WTC11 (cell line): ENCODE measurements around the gene TRAPPC4. TPM values are rescaled to one million over a fixed set of nuclear protein-coding genes. Genes with fewer than 3 reads are reported as not detected.
A peak's percentile ranks its signal among the peaks of the same experiment; 100 is the strongest.

ENCODE experiments used
- ATAC-seq: fragments of 200-7000 bp; cut with Tn5 transposase; 2 replicates; pipeline ENCODE4 v1.10.0; 2021; ENCODE audit warnings: mild to moderate bottlenecking, moderate library complexity
- CTCF ChIA-PET: fragments of 300-600 bp; sonication (Branson Sonifier 250); formaldehyde crosslinking; loops from one replicate; lab custom pipeline; 2021; ENCODE audit warnings: antibody characterized with exemption; lab: Charles Lee
- POLR2A ChIA-PET: fragments of 350-600 bp; sonication (Branson Sonifier 250); formaldehyde crosslinking; loops from one replicate; lab custom pipeline; 2021; ENCODE audit warnings: antibody characterized with exemption; lab: Charles Lee
- DNase-seq: peaks from one replicate; pipeline ENCODE4 v3.0.0; 2021; ENCODE audit warnings: low spot score
- H3K27ac Mint-ChIP-seq: 2 replicates; pipeline ENCODE4 v1.8.0; 2021; ENCODE audit warnings: mixed read lengths
- H3K27me3 Mint-ChIP-seq: 2 replicates; pipeline ENCODE4 v1.8.0; 2021; ENCODE audit warnings: low read depth, mild to moderate bottlenecking, moderate library complexity, mixed read lengths
- H3K36me3 Mint-ChIP-seq: 2 replicates; pipeline ENCODE4 v1.8.0; 2021; ENCODE audit warnings: mixed read lengths
- H3K4me1 Mint-ChIP-seq: 2 replicates; pipeline ENCODE4 v1.8.0; 2022; ENCODE audit warnings: mixed read lengths
- H3K4me3 Mint-ChIP-seq: 2 replicates; pipeline ENCODE4 v1.8.0; 2021; ENCODE audit warnings: mild to moderate bottlenecking, moderate library complexity, mixed read lengths
- H3K9me3 Mint-ChIP-seq: 2 replicates; pipeline ENCODE4 v1.8.0; 2021; ENCODE audit warnings: mixed read lengths
- ATF1 ChIP-seq: sonication (generic); formaldehyde crosslinking; IDR thresholded peaks from 2 replicates; pipeline ENCODE4 v1.8.1; 2023; ENCODE audit warnings: mild to moderate bottlenecking, moderate library complexity, missing genetic modification reagents
- CREB1 ChIP-seq: sonication (generic); formaldehyde crosslinking; IDR thresholded peaks from 2 replicates; pipeline ENCODE4 v1.8.0; 2023; ENCODE audit warnings: mild to moderate bottlenecking, missing genetic modification reagents
- EMX1 ChIP-seq: fragments of 250-450 bp; sonication (Bioruptor Pico); IDR thresholded peaks from 2 replicates; pipeline ENCODE4 v1.8.0; 2021; ENCODE audit warnings: mild to moderate bottlenecking
- GABPB1 ChIP-seq: sonication (generic); formaldehyde crosslinking; IDR thresholded peaks from 2 replicates; pipeline ENCODE4 v1.8.1; 2023; ENCODE audit warnings: mild to moderate bottlenecking, missing genetic modification reagents
- GTF2I ChIP-seq: fragments of 250-450 bp; sonication (Bioruptor Pico); conservative IDR thresholded peaks from 2 replicates; pipeline ENCODE4 v1.4.0; 2021; ENCODE audit warnings: mild to moderate bottlenecking
- JAZF1 ChIP-seq: fragments of 250-450 bp; sonication (Bioruptor Pico); IDR thresholded peaks from 2 replicates; pipeline ENCODE4 v1.9.0; 2021; ENCODE audit warnings: moderate library complexity, mild to moderate bottlenecking, inconsistent platforms
- MXD4 ChIP-seq: fragments of 250-450 bp; sonication (Bioruptor Pico); IDR thresholded peaks from 2 replicates; pipeline ENCODE4 v1.8.0; 2021; ENCODE audit warnings: mild to moderate bottlenecking, moderate library complexity, borderline replicate concordance
- MYBL2 ChIP-seq: sonication (generic); formaldehyde crosslinking; IDR thresholded peaks from 2 replicates; pipeline ENCODE4 v1.8.1; 2023; ENCODE audit warnings: mild to moderate bottlenecking, moderate library complexity, missing genetic modification reagents
- NFYB ChIP-seq: sonication (generic); formaldehyde crosslinking; conservative IDR thresholded peaks from 2 replicates; pipeline ENCODE4 v1.8.0; 2022; ENCODE audit warnings: low read depth, missing genetic modification reagents
- NR3C1 ChIP-seq: sonication (generic); formaldehyde crosslinking; conservative IDR thresholded peaks from 2 replicates; pipeline ENCODE4 v1.8.1; 2023; ENCODE audit warnings: low read depth, mild to moderate bottlenecking, missing genetic modification reagents
- SMAD3 ChIP-seq: sonication (generic); formaldehyde crosslinking; IDR thresholded peaks from 2 replicates; pipeline ENCODE4 v1.8.0; 2022; ENCODE audit warnings: missing genetic modification reagents, mild to moderate bottlenecking, borderline replicate concordance
- TEAD1 ChIP-seq: sonication (generic); formaldehyde crosslinking; IDR thresholded peaks from 2 replicates; pipeline ENCODE4 v1.8.0; 2022; ENCODE audit warnings: mild to moderate bottlenecking, missing genetic modification reagents
- ZBTB21 ChIP-seq: sonication (generic); formaldehyde crosslinking; IDR thresholded peaks from 2 replicates; pipeline ENCODE4 v1.8.1; 2023; ENCODE audit warnings: mild to moderate bottlenecking, missing genetic modification reagents, borderline replicate concordance
- ZNF232 ChIP-seq: sonication (generic); formaldehyde crosslinking; IDR thresholded peaks from 2 replicates; pipeline ENCODE4 v1.8.0; 2022; ENCODE audit warnings: mild to moderate bottlenecking, missing genetic modification reagents
- ZNF263 ChIP-seq: sonication (generic); formaldehyde crosslinking; IDR thresholded peaks from 2 replicates; pipeline ENCODE4 v1.8.1; 2022; ENCODE audit warnings: low read depth, mild to moderate bottlenecking, moderate library complexity, missing genetic modification reagents
- ZNF423 ChIP-seq: fragments of 250-450 bp; sonication (Bioruptor Pico); IDR thresholded peaks from 2 replicates; pipeline ENCODE4 v2.1.2; 2022; ENCODE audit warnings: mild to moderate bottlenecking, moderate library complexity
- total RNA-seq: library from RNA; stranded (reverse); gene quantifications from 3 replicates; pipeline ENCODE4 v1.2.3, GENCODE V29; 2021
- TF ChIP-seq, protein P1 (sequence below): sonication (generic); formaldehyde crosslinking; IDR thresholded peaks from 2 replicates; pipeline ENCODE4 v1.8.1; 2023; ENCODE audit warnings: mild to moderate bottlenecking, missing genetic modification reagents, moderate library complexity
- TF ChIP-seq, protein P2 (sequence below): sonication (generic); formaldehyde crosslinking; conservative IDR thresholded peaks from 2 replicates; pipeline ENCODE4 v1.8.1; 2022; ENCODE audit warnings: mild to moderate bottlenecking, missing genetic modification reagents
- TF ChIP-seq, protein P3 (sequence below): sonication (generic); formaldehyde crosslinking; conservative IDR thresholded peaks from 2 replicates; pipeline ENCODE4 v1.8.1; 2023; ENCODE audit warnings: mild to moderate bottlenecking, low read depth, missing genetic modification reagents, moderate library complexity
- TF ChIP-seq, protein P4 (sequence below): sonication (generic); formaldehyde crosslinking; IDR thresholded peaks from 2 replicates; pipeline ENCODE4 v1.8.0; 2023; ENCODE audit warnings: mild to moderate bottlenecking, missing genetic modification reagents
- TF ChIP-seq, protein P5 (sequence below): sonication (generic); formaldehyde crosslinking; IDR thresholded peaks from 2 replicates; pipeline ENCODE4 v1.8.1; 2022; ENCODE audit warnings: low read depth, missing genetic modification reagents, borderline replicate concordance
- TF ChIP-seq, protein P6 (sequence below): sonication (generic); formaldehyde crosslinking; IDR thresholded peaks from 2 replicates; pipeline ENCODE4 v1.8.1; 2022; ENCODE audit warnings: mild to moderate bottlenecking, missing genetic modification reagents, moderate library complexity, borderline replicate concordance
- TF ChIP-seq, protein P7 (sequence below): fragments of 250-450 bp; sonication (Bioruptor Pico); IDR thresholded peaks from 2 replicates; pipeline ENCODE4 v1.9.0; 2021; ENCODE audit warnings: mild to moderate bottlenecking, borderline replicate concordance

TRAPPC4 gene
- total RNA-seq, 1 experiment from 2014 or later, result 75.7 TPM

DNA sequence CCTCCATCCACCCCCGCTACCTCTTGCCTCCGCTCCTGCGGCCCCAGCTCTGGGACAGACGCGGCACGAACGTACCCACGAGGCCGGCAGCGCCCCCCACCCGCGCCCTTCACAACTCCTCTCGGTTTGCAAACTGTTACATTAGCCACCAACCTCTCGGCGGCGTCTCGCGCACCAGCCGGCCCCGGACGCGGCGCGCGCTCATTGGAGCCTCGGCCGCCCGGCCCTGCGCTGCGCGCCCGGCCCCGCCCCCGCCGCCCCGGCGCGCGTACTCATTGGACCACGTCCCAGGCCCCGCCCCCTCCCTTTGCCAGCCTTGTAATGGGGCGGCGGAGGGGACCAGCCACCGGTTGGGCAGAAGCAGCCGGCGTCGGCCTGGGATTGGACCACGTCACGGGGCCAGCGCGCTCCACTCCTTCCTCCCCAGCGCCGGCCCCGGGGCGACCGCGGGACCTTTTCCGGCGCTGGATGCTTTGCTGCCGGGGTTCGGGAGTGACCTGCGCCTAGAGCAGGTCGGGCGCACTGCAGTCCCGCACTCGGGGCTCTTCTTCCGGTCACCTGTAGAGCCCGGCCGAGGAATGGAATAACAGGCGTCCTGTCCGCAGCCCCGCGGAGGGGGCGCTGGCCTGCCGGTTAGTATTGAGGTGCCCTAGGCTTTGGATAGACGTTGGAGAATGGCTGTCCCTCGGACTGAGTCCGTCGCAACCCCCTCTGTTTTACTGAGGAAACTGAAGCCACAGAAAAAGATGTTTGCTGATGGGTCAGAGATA, 38.6 kb downstream of the TRAPPC4 start, which contains the start of gene HYOU1:
HYOU1 (minus strand) TSS at position 206 of the 770 bp plus-strand sequence. CDS start 1,045 bp downstream, outside the sequence.
- H3K27ac Mint-ChIP-seq, result peak within 1 kb of the TSS; percentile 96
- H3K4me3 Mint-ChIP-seq, result peak within 1 kb of the TSS; percentile 89
- CTCF ChIA-PET, result interaction anchor here (0.6 to 3.0 kb wide), 10 partner anchors 8 to 315 kb away, joined by 3 to 14 read pairs (median 4); partner anchors contain the start of genes CBL, CENATAC, SLC37A4 and VPS11
- H3K4me1 Mint-ChIP-seq, result peaks cover 17% of the 10 kb centered on the region
- H3K9me3 Mint-ChIP-seq, result no peaks in the 10 kb centered on the region
- no peaks in the 10 kb centered on the region for H3K27me3 Mint-ChIP-seq
- H3K36me3 Mint-ChIP-seq, result peaks cover 40% of the 10 kb centered on the region
- DNase-seq, result peak; percentile 99
- POLR2A ChIA-PET, result interaction anchor here (0.6 to 2.6 kb wide), 8 partner anchors 10 to 146 kb away, joined by 3 to 20 read pairs (median 6); partner anchors contain the start of genes CENATAC, DPAGT1, HMBS and VPS11
- ATAC-seq, result peak; percentile 96
- TF ChIP-seq ATF1 (CRISPR knock-in tag), result no peak
- TF ChIP-seq ZNF232 (CRISPR knock-in tag), result 0 out of 2 replicates have a peak, but pooled peaks have one; percentile 25
- TF ChIP-seq, protein P1, sequence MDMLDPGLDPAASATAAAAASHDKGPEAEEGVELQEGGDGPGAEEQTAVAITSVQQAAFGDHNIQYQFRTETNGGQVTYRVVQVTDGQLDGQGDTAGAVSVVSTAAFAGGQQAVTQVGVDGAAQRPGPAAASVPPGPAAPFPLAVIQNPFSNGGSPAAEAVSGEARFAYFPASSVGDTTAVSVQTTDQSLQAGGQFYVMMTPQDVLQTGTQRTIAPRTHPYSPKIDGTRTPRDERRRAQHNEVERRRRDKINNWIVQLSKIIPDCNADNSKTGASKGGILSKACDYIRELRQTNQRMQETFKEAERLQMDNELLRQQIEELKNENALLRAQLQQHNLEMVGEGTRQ (CRISPR knock-in tag), result peak; percentile 53
- TF ChIP-seq, protein P2, sequence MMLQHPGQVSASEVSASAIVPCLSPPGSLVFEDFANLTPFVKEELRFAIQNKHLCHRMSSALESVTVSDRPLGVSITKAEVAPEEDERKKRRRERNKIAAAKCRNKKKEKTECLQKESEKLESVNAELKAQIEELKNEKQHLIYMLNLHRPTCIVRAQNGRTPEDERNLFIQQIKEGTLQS (CRISPR knock-in tag), result no peak
- TF ChIP-seq, protein P3, sequence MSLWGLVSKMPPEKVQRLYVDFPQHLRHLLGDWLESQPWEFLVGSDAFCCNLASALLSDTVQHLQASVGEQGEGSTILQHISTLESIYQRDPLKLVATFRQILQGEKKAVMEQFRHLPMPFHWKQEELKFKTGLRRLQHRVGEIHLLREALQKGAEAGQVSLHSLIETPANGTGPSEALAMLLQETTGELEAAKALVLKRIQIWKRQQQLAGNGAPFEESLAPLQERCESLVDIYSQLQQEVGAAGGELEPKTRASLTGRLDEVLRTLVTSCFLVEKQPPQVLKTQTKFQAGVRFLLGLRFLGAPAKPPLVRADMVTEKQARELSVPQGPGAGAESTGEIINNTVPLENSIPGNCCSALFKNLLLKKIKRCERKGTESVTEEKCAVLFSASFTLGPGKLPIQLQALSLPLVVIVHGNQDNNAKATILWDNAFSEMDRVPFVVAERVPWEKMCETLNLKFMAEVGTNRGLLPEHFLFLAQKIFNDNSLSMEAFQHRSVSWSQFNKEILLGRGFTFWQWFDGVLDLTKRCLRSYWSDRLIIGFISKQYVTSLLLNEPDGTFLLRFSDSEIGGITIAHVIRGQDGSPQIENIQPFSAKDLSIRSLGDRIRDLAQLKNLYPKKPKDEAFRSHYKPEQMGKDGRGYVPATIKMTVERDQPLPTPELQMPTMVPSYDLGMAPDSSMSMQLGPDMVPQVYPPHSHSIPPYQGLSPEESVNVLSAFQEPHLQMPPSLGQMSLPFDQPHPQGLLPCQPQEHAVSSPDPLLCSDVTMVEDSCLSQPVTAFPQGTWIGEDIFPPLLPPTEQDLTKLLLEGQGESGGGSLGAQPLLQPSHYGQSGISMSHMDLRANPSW (CRISPR knock-in tag), result 0 out of 2 replicates have a peak, but pooled peaks have one; percentile 41
- TF ChIP-seq ZNF423 (CRISPR knock-in tag), result no peak
- TF ChIP-seq NFYB (CRISPR knock-in tag), result peak; percentile 88
- TF ChIP-seq, protein P4, sequence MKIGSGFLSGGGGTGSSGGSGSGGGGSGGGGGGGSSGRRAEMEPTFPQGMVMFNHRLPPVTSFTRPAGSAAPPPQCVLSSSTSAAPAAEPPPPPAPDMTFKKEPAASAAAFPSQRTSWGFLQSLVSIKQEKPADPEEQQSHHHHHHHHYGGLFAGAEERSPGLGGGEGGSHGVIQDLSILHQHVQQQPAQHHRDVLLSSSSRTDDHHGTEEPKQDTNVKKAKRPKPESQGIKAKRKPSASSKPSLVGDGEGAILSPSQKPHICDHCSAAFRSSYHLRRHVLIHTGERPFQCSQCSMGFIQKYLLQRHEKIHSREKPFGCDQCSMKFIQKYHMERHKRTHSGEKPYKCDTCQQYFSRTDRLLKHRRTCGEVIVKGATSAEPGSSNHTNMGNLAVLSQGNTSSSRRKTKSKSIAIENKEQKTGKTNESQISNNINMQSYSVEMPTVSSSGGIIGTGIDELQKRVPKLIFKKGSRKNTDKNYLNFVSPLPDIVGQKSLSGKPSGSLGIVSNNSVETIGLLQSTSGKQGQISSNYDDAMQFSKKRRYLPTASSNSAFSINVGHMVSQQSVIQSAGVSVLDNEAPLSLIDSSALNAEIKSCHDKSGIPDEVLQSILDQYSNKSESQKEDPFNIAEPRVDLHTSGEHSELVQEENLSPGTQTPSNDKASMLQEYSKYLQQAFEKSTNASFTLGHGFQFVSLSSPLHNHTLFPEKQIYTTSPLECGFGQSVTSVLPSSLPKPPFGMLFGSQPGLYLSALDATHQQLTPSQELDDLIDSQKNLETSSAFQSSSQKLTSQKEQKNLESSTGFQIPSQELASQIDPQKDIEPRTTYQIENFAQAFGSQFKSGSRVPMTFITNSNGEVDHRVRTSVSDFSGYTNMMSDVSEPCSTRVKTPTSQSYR (CRISPR knock-in tag), result no peak
- no peak for TF ChIP-seq NR3C1 (CRISPR knock-in tag)
- TF ChIP-seq, protein P5, sequence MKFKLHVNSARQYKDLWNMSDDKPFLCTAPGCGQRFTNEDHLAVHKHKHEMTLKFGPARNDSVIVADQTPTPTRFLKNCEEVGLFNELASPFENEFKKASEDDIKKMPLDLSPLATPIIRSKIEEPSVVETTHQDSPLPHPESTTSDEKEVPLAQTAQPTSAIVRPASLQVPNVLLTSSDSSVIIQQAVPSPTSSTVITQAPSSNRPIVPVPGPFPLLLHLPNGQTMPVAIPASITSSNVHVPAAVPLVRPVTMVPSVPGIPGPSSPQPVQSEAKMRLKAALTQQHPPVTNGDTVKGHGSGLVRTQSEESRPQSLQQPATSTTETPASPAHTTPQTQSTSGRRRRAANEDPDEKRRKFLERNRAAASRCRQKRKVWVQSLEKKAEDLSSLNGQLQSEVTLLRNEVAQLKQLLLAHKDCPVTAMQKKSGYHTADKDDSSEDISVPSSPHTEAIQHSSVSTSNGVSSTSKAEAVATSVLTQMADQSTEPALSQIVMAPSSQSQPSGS (CRISPR knock-in tag), result no peak
- 0 out of 2 replicates have a peak, but pooled peaks have one; percentile 5 for TF ChIP-seq MXD4 (CRISPR knock-in tag)
- TF ChIP-seq TEAD1 (CRISPR knock-in tag), result no peak
- TF ChIP-seq GTF2I (CRISPR knock-in tag), result no peak
- no peak for TF ChIP-seq CREB1
- 0 out of 2 replicates have a peak, but pooled peaks have one; percentile 29 for TF ChIP-seq SMAD3
- TF ChIP-seq, protein P6, sequence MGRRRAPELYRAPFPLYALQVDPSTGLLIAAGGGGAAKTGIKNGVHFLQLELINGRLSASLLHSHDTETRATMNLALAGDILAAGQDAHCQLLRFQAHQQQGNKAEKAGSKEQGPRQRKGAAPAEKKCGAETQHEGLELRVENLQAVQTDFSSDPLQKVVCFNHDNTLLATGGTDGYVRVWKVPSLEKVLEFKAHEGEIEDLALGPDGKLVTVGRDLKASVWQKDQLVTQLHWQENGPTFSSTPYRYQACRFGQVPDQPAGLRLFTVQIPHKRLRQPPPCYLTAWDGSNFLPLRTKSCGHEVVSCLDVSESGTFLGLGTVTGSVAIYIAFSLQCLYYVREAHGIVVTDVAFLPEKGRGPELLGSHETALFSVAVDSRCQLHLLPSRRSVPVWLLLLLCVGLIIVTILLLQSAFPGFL (CRISPR knock-in tag), result no peak
- peak; percentile 81 for TF ChIP-seq GABPB1 (CRISPR knock-in tag)
- TF ChIP-seq MYBL2, result peak; percentile 76
- TF ChIP-seq EMX1 (CRISPR knock-in tag), result no peak
- TF ChIP-seq ZNF263 (CRISPR knock-in tag), result no peak
- TF ChIP-seq, protein P7, sequence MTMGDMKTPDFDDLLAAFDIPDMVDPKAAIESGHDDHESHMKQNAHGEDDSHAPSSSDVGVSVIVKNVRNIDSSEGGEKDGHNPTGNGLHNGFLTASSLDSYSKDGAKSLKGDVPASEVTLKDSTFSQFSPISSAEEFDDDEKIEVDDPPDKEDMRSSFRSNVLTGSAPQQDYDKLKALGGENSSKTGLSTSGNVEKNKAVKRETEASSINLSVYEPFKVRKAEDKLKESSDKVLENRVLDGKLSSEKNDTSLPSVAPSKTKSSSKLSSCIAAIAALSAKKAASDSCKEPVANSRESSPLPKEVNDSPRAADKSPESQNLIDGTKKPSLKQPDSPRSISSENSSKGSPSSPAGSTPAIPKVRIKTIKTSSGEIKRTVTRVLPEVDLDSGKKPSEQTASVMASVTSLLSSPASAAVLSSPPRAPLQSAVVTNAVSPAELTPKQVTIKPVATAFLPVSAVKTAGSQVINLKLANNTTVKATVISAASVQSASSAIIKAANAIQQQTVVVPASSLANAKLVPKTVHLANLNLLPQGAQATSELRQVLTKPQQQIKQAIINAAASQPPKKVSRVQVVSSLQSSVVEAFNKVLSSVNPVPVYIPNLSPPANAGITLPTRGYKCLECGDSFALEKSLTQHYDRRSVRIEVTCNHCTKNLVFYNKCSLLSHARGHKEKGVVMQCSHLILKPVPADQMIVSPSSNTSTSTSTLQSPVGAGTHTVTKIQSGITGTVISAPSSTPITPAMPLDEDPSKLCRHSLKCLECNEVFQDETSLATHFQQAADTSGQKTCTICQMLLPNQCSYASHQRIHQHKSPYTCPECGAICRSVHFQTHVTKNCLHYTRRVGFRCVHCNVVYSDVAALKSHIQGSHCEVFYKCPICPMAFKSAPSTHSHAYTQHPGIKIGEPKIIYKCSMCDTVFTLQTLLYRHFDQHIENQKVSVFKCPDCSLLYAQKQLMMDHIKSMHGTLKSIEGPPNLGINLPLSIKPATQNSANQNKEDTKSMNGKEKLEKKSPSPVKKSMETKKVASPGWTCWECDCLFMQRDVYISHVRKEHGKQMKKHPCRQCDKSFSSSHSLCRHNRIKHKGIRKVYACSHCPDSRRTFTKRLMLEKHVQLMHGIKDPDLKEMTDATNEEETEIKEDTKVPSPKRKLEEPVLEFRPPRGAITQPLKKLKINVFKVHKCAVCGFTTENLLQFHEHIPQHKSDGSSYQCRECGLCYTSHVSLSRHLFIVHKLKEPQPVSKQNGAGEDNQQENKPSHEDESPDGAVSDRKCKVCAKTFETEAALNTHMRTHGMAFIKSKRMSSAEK (CRISPR knock-in tag), result no peak
- no peak for TF ChIP-seq ZBTB21 (CRISPR knock-in tag)
- no peak for TF ChIP-seq JAZF1 (CRISPR knock-in tag)
